WTC11 (cell line): ENCODE measurements around the gene SAP25.

Source experiments
- CTCF ChIP-seq: fragments of 200-600 bp; IDR thresholded peaks from 2 replicates; pipeline ENCODE4 v1.8.0; 2022; ENCODE audit warnings: antibody characterized with exemption
- ELF4 ChIP-seq: sonication (generic); formaldehyde crosslinking; IDR thresholded peaks from 2 replicates; pipeline ENCODE4 v1.8.1; 2022; ENCODE audit warnings: low read depth, mild to moderate bottlenecking, moderate library complexity, missing genetic modification reagents
- FOXK1 ChIP-seq: sonication (generic); formaldehyde crosslinking; IDR thresholded peaks from 2 replicates; pipeline ENCODE4 v1.8.0; 2022; ENCODE audit warnings: mild to moderate bottlenecking, moderate library complexity, missing genetic modification reagents
- IRF2 ChIP-seq: sonication (generic); formaldehyde crosslinking; IDR thresholded peaks from 2 replicates; pipeline ENCODE4 v1.8.0; 2022; ENCODE audit warnings: low read depth, missing genetic modification reagents, borderline replicate concordance
- NR1H2 ChIP-seq: sonication (generic); formaldehyde crosslinking; IDR thresholded peaks from 2 replicates; pipeline ENCODE4 v1.9.0; 2021; ENCODE audit warnings: mild to moderate bottlenecking, moderate library complexity, missing genetic modification reagents
- TP53 ChIP-seq: sonication (generic); formaldehyde crosslinking; IDR thresholded peaks from 2 replicates; pipeline ENCODE4 v1.8.1; 2023; ENCODE audit warnings: mild to moderate bottlenecking, missing genetic modification reagents
- TF ChIP-seq, protein P1 (sequence below): fragments of 250-450 bp; sonication (Bioruptor Pico); IDR thresholded peaks from 2 replicates; pipeline ENCODE4 v1.9.0; 2021; ENCODE audit warnings: moderate library complexity, mild to moderate bottlenecking, inconsistent platforms, borderline replicate concordance

GRCh38 chr7:100591596-100591995 is 17.9 kb upstream of the SAP25 start:
- TF ChIP-seq ELF4 (CRISPR knock-in tag) (no peak), CTCF (no peak), FOXK1 (no peak), NR1H2 (no peak), IRF2 (CRISPR knock-in tag) (no peak), TP53 (no peak)
- TF ChIP-seq, protein P1, sequence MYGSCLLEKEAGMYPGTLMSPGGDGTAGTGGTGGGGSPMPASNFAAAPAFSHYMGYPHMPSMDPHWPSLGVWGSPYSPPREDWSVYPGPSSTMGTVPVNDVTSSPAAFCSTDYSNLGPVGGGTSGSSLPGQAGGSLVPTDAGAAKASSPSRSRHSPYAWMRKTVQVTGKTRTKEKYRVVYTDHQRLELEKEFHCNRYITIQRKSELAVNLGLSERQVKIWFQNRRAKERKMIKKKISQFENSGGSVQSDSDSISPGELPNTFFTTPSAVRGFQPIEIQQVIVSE (CRISPR knock-in tag), result no peak
